GM18526 (cell line): ENCODE measurements around the gene ELMOD1.

Source experiments
- POLR2A ChIP-seq: IDR thresholded peaks from 3 replicates; pipeline ENCODE4 v1.6.1; 2011; ENCODE audit not compliant: insufficient read length; ENCODE audit errors: extremely low read depth

Gene ELMOD1

GRCh38 chr11:107669893-107670601, 79.1 kb downstream of the ELMOD1 start:
- no peak for TF ChIP-seq POLR2A

GRCh38 chr11:107675902-107676301, 85.0 kb downstream of the ELMOD1 start:
- no peak for TF ChIP-seq POLR2A

GRCh38 chr11:107676336-107677057, 85.5 kb downstream of the ELMOD1 start:
- no peak for TF ChIP-seq POLR2A

- TF ChIP-seq POLR2A, result no peak
Observed at GRCh38 chr11:107677924-107678631, 87.1 kb downstream of the ELMOD1 start.

GRCh38 chr11:107678632-107678971, 87.7 kb downstream of the ELMOD1 start:
- no peak for TF ChIP-seq POLR2A

- no peak for TF ChIP-seq POLR2A
Observed at GRCh38 chr11:107679255-107680024, 88.5 kb downstream of the ELMOD1 start.

GRCh38 chr11:107682171-107682570, 91.2 kb downstream of the ELMOD1 start:
- TF ChIP-seq POLR2A, result no peak

GRCh38 chr11:107682572-107682971, 91.6 kb downstream of the ELMOD1 start:
- TF ChIP-seq POLR2A, result no peak

GRCh38 chr11:107683061-107683460, 92.1 kb downstream of the ELMOD1 start:
- TF ChIP-seq POLR2A, result no peak

- TF ChIP-seq POLR2A, result no peak
Observed at GRCh38 chr11:107683807-107684206, 92.9 kb downstream of the ELMOD1 start.

GRCh38 chr11:107688322-107688918, 97.5 kb downstream of the ELMOD1 start:
- no peak for TF ChIP-seq POLR2A

- TF ChIP-seq POLR2A, result no peak
Observed at GRCh38 chr11:107689317-107690202, 98.6 kb downstream of the ELMOD1 start.

GRCh38 chr11:107691000-107691750, 100.2 kb downstream of the ELMOD1 start:
- no peak for TF ChIP-seq POLR2A
